Gastroesophageal sphincter (tissue), 4 donors: Measurements from ENCODE around the gene THAP12. TPM values are rescaled to one million over a fixed set of nuclear protein-coding genes. Genes with fewer than 3 reads are reported as not detected.
"Not testable (repeated sequence)": the region's sequence is repeated elsewhere in the genome, so short reads cannot be mapped to it uniquely, and the experiment has no call there.

ENCODE experiments used
- ATAC-seq: fragments of 150-250 bp; one replicate; pipeline ENCODE4 v1.9.1; 2016; ENCODE audit warnings: mild to moderate bottlenecking, moderate library complexity
- H3K27ac ChIP-seq, 4 donors: fragments of 200-600 bp; sonication (generic) in 3 of 4; 1 replicate in 3 of 4; 2 replicates in 1 of 4; pipeline ENCODE4 v1.5.1; 2016 to 2019
- H3K27me3 ChIP-seq: fragments of 200-600 bp; sonication (generic); one replicate; pipeline ENCODE4 v1.5.1; 2019
- H3K36me3 ChIP-seq, 2 donors: fragments of 200-600 bp; sonication (generic); one replicate each; pipeline ENCODE4 v1.5.1; 2019; ENCODE audit warnings: control low read depth in 1 of 2
- H3K4me1 ChIP-seq, 3 donors: fragments of 200-600 bp; sonication (generic); 1 replicate in 2 of 3; 2 replicates in 1 of 3; pipeline ENCODE4 v1.5.1; 2016 to 2019; ENCODE audit warnings: control low read depth in 2 of 3
- H3K4me3 ChIP-seq, 2 donors: fragments of 200-600 bp; sonication (generic); one replicate each; pipeline ENCODE4 v1.5.1; 2019; ENCODE audit warnings: mild to moderate bottlenecking in 1 of 2, moderate library complexity in 1 of 2
- H3K9me3 ChIP-seq, 3 donors: fragments of 200-600 bp; sonication (generic); one replicate each; pipeline ENCODE4 v1.5.1; 2017 to 2019; ENCODE audit warnings: control low read depth in 2 of 3
- EP300 ChIP-seq: sonication (generic); formaldehyde crosslinking; IDR thresholded peaks from one replicate; pipeline ENCODE4 v1.6.1; 2017; ENCODE audit warnings: antibody characterized with exemption, mild to moderate bottlenecking
- POLR2A ChIP-seq, 2 donors: fragments of 450-650 bp; IDR thresholded peaks; one replicate each; pipeline ENCODE4 v1.6.1; 2017; ENCODE audit warnings: antibody characterized with exemption in 2 of 2, mild to moderate bottlenecking in 2 of 2, moderate library complexity in 1 of 2
- POLR2AphosphoS5 ChIP-seq: sonication (generic); formaldehyde crosslinking; IDR thresholded peaks from one replicate; pipeline ENCODE4 v1.6.1; 2017; ENCODE audit warnings: antibody characterized with exemption
- WGBS, 2 donors: methylation state at CpG; one replicate each; pipeline ENCODE4 v1.1.5; 2018; ENCODE audit warnings: low coverage in 1 of 2; 5-methylcytosine and 5-hydroxymethylcytosine counted together
- total RNA-seq, 4 donors: library from RNA; depleted of rRNA; stranded (reverse); fragments of >200 nt; gene quantifications; one replicate each; pipeline ENCODE4 v1.1.0, GENCODE V29; 2016
- TF ChIP-seq, protein P1 (sequence below), 4 experiments: fragments of 200-600 bp in 2 of 4; fragments of 450-650 bp in 2 of 4; sonication (generic) in 1 of 4; IDR thresholded peaks; one replicate each; pipeline ENCODE4 v1.5.1; 2017 to 2019; ENCODE audit warnings: antibody characterized with exemption in 4 of 4, mild to moderate bottlenecking in 2 of 4, moderate library complexity in 2 of 4

The THAP12 gene
- total RNA-seq, 4 donors from 2014 or later = 20.7 to 38.6 (median 32.6) TPM

DNA sequence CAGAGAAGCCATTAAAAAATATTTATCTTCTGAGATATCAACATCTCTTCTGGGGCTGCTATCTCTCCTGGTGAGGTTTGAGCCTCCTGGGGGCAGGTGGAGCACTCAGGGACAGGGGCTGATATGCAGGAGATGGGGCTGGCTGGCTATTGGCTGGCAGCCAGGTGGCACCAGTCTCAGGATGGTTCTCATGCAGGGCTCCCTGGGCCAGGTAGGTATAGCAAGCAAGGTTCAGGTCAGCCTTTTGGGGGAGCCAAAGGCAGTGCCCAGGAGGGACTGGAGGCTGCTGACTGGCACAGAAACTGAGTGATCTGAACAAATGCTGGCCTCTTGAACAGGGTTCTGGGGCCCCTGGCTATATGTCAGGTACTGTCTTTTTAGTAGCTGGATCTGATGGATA, 34.1 kb upstream of the THAP12 start:
- no peak for ATAC-seq
- Histone ChIP-seq H3K27ac (no peak overlapping the region), H3K4me3 (no peak overlapping the region), H3K36me3 (no peaks in the 10 kb centered on the region), H3K27me3 (peaks cover 6% of the 10 kb centered on the region), H3K9me3 (no peaks in the 10 kb centered on the region), H3K4me1 (peaks cover 0 to 12% (median 0%) of the 10 kb centered on the region in 3 donors)
- TF ChIP-seq POLR2A (IDR thresholded peaks at IDR 0.05) (no peak), POLR2AphosphoS5 (no peak), EP300 (no peak)
- TF ChIP-seq, protein P1, sequence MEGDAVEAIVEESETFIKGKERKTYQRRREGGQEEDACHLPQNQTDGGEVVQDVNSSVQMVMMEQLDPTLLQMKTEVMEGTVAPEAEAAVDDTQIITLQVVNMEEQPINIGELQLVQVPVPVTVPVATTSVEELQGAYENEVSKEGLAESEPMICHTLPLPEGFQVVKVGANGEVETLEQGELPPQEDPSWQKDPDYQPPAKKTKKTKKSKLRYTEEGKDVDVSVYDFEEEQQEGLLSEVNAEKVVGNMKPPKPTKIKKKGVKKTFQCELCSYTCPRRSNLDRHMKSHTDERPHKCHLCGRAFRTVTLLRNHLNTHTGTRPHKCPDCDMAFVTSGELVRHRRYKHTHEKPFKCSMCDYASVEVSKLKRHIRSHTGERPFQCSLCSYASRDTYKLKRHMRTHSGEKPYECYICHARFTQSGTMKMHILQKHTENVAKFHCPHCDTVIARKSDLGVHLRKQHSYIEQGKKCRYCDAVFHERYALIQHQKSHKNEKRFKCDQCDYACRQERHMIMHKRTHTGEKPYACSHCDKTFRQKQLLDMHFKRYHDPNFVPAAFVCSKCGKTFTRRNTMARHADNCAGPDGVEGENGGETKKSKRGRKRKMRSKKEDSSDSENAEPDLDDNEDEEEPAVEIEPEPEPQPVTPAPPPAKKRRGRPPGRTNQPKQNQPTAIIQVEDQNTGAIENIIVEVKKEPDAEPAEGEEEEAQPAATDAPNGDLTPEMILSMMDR (IDR thresholded peaks at IDR 0.05) = no peak

DNA sequence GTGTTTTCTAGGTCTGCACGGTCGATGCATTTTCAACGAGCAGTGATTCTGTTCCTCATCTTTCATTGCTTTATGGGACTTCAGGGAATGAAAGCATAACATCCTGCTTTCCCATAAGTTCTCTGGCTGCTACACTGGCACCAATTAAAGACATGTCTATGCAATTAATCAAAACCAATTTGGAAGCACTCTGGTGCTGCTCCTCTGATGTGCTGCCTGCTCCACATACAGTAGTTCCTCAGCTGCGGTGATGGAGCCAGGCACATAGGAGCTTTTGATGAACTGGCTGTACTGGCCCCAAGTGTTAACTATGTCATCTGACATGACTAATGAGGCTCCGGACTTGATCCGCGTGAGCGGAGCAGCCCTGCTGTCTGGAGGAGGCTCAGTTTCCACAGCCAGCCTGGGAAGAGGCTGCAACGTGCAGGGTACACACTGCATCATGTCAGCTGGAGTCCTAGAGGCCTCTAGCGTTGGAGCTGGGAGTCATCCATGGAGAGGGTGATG, 30.0 kb upstream of the THAP12 start:
- Histone ChIP-seq H3K27me3 (peaks cover 8% of the 10 kb centered on the region), H3K36me3 (no peaks in the 10 kb centered on the region), H3K4me3 (no peak overlapping the region), H3K27ac (no peak overlapping the region), H3K4me1 (peaks cover 0 to 12% (median 0%) of the 10 kb centered on the region in 3 donors), H3K9me3 (no peaks in the 10 kb centered on the region)
- WGBS, 2 donors = 38 to 79% methylated on average over 3 of the region's 10 CpGs
- no peak for TF ChIP-seq POLR2A (IDR thresholded peaks at IDR 0.05)
- TF ChIP-seq, protein P1 (IDR thresholded peaks at IDR 0.05) = no peak
- no peak for TF ChIP-seq EP300
- TF ChIP-seq POLR2AphosphoS5 = no peak
- no peak for ATAC-seq

- TF ChIP-seq POLR2A (IDR thresholded peaks at IDR 0.05) = no peak
- no peak overlapping the region for H3K4me3 ChIP-seq
- H3K27ac ChIP-seq = no peak overlapping the region
- ATAC-seq = no peak
- WGBS, 2 donors = 69 to 75% methylated on average over 5 to 7 of the region's 7 CpGs
- peaks cover 7% of the 10 kb centered on the region for H3K27me3 ChIP-seq
- H3K4me1 ChIP-seq = peaks cover 0 to 12% (median 0%) of the 10 kb centered on the region in 3 donors
- H3K9me3 ChIP-seq = no peaks in the 10 kb centered on the region
- H3K36me3 ChIP-seq = no peaks in the 10 kb centered on the region
Observed at GRCh38 chr11:76408171-76408965, 27.4 kb upstream of the THAP12 start.

GRCh38 chr11:76406359-76406758, 25.4 kb upstream of the THAP12 start:
- peaks cover 0 to 7% (median 0%) of the 10 kb centered on the region in 3 donors for H3K4me1 ChIP-seq
- 71 to 73% methylated on average over 1 to 4 of the region's 4 CpGs for WGBS, 2 donors
- H3K4me3 ChIP-seq = no peak overlapping the region
- no peak overlapping the region for H3K27ac ChIP-seq
- peaks cover 7% of the 10 kb centered on the region for H3K27me3 ChIP-seq
- no peaks in the 10 kb centered on the region for H3K9me3 ChIP-seq
- H3K36me3 ChIP-seq = no peaks in the 10 kb centered on the region
- ATAC-seq = no peak
- TF ChIP-seq EP300 (no peak), POLR2AphosphoS5 (no peak), POLR2A (IDR thresholded peaks at IDR 0.05) (no peak)
- TF ChIP-seq, protein P1 (IDR thresholded peaks at IDR 0.05) = no peak

GRCh38 chr11:76401484-76401883, 20.6 kb upstream of the THAP12 start:
- H3K9me3 ChIP-seq, H3K36me3 ChIP-seq, ATAC-seq, H3K27ac ChIP-seq, H3K27me3 ChIP-seq, H3K4me3 ChIP-seq, H3K4me1 ChIP-seq: not testable (repeated sequence)
- 100% methylated on average over 1 to 5 of the region's 8 CpGs for WGBS, 2 donors

DNA sequence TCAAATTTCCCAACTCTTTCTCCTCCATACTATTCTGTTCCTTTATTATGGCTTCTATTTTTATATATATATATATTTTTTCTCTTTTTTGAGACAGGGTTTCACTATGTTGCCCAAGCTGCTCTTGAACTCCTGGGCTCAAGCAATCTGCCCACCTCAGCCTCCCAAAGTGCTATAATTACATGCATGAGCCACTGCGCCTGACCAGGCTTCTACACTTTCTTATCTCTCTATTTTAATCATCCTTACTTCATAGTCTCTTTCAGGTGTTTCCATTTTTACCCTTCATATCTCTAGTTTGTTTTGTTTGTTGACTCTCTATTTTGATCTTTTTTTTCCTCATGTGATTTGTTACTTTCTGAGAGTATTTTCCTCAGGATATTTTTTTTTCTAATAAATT, 20.0 kb upstream of the THAP12 start:
- Histone ChIP-seq H3K36me3 (no peaks in the 10 kb centered on the region), H3K4me1 (no peaks in the 10 kb centered on the region), H3K27ac (no peak overlapping the region), H3K4me3 (no peak overlapping the region), H3K9me3 (no peaks in the 10 kb centered on the region), H3K27me3 (peaks cover 6% of the 10 kb centered on the region)
- WGBS, 2 donors = 93 to 100% methylated on average over 1 of the region's 1 CpG
- ATAC-seq = no peak
- TF ChIP-seq, protein P1 (IDR thresholded peaks at IDR 0.05) = no peak
- TF ChIP-seq EP300 (no peak), POLR2AphosphoS5 (no peak), POLR2A (IDR thresholded peaks at IDR 0.05) (no peak)
